ENCODE data around the gene NRG2.

DNA sequence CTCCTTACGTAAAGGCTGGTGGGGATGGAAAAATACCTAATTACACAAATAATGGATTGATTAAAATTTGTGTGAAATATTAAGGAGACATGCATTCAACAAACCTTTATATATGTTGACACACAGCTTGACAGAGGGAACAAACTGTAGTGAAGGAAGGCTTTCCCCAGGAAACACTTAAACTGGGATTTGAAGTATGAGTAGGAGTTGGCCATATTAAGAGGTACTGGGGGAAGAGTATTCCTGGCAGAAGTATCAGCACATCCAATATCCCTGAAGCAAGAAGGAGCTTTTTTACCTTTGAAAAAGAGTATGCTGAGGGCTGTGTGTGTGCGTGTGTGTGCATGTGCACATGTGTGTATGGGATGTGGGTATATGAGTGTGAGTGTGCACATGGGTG is 136.4 kb downstream of the NRG2 start:
- TF ChIP-seq, protein P1, sequence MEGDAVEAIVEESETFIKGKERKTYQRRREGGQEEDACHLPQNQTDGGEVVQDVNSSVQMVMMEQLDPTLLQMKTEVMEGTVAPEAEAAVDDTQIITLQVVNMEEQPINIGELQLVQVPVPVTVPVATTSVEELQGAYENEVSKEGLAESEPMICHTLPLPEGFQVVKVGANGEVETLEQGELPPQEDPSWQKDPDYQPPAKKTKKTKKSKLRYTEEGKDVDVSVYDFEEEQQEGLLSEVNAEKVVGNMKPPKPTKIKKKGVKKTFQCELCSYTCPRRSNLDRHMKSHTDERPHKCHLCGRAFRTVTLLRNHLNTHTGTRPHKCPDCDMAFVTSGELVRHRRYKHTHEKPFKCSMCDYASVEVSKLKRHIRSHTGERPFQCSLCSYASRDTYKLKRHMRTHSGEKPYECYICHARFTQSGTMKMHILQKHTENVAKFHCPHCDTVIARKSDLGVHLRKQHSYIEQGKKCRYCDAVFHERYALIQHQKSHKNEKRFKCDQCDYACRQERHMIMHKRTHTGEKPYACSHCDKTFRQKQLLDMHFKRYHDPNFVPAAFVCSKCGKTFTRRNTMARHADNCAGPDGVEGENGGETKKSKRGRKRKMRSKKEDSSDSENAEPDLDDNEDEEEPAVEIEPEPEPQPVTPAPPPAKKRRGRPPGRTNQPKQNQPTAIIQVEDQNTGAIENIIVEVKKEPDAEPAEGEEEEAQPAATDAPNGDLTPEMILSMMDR (IDR thresholded peaks at IDR 0.05 in 8 of 11, conservative IDR thresholded peaks at IDR 0.05 in 3 of 11): no peak
- TF ChIP-seq POLR2A (IDR thresholded peaks at IDR 0.05): no peak
